Endometrial microvascular endothelial cells (primary cell): ENCODE results near the gene DOCK10. TPM values are rescaled to one million over a fixed set of nuclear protein-coding genes. Genes with fewer than 3 reads are reported as not detected.

ENCODE experiments used
- in situ Hi-C: cut with HindIII; loops from 2 replicates; pipeline ENCODE4 v1.10.0; 2017; ENCODE audit warnings: low sequenced_read_pairs, low pct_unique_long_range_greater_than_20kb; ENCODE audit errors: inconsistent ontology term
- total RNA-seq: library from RNA; depleted of rRNA; stranded (reverse); fragments of >200 nt; gene quantifications from one replicate; pipeline ENCODE4 v1.2.3, GENCODE V29; 2015; ENCODE audit errors: inconsistent ontology term

Gene DOCK10
- total RNA-seq, 1 donor from 2014 or later: 16.0 TPM

DNA sequence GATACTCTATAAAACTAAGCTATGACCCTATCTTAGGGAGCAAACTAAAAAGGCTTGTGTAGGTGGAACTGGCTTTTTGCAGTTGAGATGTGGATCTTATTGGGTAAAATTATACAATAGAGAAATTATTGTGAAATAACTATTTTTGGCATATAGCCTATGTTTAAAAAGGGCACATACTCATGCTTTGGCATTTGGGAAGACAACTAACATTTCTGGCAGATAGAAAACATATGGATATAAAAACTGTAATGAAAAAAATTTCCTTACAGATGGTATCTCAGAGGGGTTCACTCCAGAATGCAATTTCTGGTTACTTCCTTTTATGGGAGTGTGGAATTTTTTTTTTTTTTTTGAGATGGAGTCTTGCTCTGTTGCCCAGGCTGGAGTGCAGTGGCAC lies 206.0 kb downstream of the DOCK10 start:
- in situ Hi-C loops: no loop called here

DNA sequence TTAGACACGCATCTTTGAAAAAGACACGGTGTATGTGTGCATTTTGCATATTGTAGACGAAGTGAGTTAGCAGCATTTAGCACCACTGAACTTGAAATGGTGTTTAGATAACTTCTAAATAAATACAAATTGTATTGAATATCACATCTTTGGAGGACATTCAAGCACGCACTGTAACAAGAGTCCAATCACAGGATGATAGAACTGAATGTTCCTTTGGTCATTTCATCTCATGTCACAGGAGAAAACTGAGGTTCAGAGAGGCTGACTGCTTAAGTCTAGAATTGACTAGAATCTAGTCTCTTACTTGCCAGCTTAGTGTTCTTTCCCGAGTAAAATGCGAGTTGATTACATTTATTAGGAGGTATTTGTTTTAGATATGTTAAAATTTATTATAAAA lies 206.9 kb downstream of the DOCK10 start:
- in situ Hi-C loops: no loop called here

DNA sequence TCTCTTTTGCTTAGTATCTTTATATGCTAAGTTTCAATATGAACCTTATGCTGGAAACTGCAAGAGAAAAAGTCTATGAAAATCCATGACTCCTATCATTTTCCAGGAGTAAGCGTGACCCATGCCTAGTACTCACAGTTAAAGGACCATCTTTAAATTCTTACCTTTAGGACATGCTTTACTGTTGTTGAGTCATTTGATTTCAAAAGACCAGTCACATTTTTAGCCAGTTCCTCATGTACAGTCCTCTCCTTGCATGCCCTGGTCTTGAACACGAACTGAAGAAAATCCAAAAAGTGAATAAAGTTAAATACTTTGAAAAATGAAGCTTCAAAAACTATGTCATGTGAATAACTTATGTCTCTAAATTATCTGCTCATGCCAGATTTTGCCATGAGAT lies 208.3 kb downstream of the DOCK10 start:
- in situ Hi-C loops: no loop called here

DNA sequence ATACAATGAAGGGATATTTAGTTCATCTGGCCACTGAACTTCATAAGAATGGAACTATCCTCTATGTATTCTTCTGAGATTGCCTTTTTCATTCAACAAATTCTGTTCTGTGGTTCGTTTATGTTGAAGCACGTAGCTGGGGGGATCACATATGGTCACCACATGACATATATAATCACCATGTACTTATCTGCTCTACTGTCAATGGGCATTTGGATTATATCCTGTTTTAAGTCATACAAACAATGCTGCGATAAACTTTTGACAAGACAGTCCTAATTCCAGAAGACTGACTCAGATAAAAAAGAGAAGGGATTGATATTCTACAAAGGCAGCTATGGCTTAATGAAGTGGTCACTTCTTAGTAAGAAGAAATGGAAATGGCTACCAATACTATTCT lies 210.1 kb downstream of the DOCK10 start:
- in situ Hi-C loops: no loop called here

DNA sequence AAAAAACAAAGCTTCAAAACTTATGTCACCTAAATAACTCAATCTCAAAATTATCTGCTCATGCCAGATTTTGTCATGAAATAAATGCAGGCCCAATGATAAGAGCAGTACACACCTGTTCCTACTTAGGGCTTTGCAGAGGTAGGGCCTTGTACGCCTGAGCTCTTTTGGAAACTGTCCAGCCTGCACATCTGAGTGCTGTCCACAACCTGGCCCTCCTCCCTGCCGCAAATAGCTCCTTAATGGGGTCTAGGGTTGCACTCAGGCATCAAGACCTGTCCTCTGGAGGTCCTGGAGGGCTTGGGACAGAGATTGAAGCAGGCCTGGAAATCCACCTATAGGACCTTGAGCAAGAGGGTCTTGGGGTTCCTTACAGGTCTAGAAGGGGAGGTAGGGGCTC lies 210.7 kb downstream of the DOCK10 start:
- in situ Hi-C loops: no loop called here

DNA sequence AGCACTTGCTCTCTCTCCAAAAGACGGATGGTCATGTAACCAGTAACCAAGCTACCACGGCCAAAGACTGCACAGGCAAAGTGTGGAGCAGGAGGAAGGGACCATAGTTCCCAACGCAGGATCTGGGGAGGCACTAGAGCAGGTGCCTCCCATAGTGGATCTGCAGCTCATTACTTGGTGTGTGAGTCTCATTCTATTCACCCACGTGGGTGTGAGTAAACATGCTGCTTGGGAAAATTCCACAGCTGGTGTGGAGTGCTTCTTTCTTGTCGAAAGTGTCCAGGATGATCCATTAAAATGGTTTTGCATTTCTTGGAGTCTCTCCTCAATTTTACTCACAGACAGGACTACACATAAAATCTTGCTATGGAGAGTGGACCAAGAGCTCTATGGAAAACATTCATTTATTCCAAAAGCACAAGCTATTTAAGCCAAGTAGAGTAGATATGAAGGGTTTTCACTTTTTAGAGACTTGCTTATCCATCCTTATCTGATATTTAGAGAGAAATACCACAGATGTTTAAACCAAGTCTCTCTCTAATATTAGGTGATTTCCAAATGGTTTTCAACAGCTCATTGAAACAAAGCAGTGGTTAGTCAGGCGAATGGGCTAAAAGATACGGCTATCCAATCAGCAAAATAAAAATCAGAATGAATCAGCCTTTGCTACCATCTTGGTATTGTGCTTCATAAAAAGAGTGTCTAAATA lies 221.8 kb downstream of the DOCK10 start:
- in situ Hi-C loops: no loop called here

DNA sequence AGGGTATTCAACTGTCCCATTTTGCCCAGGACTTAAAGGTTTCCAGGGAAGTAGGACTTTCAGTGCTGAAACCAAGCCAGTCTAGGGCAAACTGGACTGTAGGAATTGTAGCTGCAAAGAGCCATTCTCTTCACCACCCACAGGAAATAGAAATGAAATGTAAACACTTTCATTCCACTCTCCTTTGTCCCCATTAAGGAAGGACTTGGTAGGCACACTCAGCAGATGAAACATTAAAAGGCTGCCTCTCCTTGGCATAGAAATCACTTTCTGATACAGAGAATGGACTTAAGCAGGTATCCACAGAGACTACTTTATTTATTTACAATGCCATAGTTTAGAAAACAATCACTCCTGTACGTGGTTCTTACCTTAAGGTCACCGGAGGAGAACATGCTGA lies 223.2 kb downstream of the DOCK10 start:
- in situ Hi-C loops: no loop called here

DNA sequence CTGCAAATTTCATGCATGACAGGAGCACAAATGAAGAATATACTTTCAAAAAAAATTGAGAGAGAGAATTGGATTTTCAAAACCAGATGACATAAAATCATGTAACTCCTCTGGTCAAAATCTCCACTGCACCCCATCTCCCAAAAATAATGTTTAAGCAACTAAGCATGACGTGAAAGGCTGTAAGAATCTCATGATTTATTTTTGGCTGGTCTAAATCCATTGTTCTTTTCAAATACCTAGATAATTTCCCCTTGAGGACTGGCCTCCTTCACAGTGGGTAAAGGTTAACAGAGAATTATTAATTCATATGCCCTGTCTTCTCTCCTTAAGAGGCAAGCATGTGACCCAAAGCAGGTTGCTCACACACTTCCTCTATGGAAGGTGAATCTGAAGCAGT lies 224.6 kb downstream of the DOCK10 start:
- in situ Hi-C loops: no loop called here

DNA sequence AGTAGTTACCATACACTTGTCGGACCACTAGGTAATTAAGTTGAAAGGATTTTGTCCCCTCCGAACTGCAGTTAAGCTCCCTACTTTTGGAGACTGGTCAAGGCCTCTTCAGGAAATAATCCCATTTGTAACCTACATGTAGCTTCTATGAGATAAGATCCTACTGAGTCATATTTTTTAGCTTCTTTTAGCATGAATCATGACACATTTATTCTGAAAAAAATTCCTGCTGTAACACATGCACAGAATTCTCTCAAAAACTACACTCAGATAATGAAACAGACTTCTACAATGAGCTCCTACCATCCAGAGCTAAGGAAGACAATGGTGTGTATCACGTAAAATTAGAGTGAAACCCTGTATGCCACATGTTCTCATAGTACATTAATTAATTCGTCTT lies 225.5 kb downstream of the DOCK10 start:
- in situ Hi-C loops: no loop called here

DNA sequence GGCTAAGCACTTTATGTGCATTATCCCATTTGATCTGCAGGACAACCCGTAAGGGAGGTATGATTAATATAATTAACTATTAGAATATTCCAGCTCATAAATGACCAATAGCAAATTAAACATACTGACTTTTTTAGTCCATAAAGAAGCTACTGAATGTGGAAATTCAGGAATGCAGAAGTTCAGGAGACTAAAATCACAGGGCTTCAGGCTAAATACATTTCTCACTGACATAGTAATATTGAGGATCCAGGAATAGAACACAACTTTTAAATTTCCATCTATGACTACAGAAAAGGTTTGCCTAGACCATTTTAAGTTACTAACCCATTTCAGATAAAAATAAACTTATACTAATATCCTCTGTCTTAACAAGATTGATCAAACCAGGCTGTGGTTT lies 228.7 kb downstream of the DOCK10 start:
- in situ Hi-C loops: no loop called here

DNA sequence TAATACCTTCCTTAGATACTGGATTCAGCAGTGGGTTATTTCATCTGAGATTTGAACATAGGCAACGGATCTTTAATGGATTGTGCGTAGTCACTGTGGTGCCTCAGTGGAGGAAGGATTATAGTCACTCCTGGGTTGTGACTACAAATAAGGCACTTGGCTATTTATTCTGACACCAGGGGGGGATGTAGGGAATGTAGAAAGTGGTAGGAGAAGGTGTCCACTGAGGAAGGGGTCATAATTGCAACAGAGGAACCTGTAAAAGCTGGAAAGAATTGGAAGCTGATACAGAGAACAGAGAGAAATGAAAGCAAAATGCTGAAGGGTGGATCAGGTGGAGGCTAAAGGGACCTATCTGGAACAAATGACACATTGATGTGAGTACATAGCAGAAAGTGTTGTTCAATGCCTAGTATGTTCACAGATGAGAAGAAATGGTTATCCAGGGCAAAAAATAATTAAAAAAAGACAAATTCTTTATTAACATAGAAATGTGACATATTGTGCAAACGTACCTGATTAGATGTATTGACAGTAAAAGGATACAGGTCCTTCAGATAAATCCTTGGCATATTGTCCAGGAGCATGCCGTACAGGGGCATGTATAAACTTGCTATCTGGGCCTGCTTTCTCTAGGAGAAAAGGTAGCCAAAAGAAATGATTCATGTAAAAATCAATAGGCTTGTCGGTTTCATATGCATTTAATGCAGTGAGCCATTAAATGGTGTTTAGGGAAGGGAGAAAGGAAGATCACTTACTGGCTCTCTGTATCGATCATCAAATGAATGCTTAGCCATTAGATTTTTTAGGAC lies 234.9 kb downstream of the DOCK10 start:
- in situ Hi-C loops: no loop called here

DNA sequence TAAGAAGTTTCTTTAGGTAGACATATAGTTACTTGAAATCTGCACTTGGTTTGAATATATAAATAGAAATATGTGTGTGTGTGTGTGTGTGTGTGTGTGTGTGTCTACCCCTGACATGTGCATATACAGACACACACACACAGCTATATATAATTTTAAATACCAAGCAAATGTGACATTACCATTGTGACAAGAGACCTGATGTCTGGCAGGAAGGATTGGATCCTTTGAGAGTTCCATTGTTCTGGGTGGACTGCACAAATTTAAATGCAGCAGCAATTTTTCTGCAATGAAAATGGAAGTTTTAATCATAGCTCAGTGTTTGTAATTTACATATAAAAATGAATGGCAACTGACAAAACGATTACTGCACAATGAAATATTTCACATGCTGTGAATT lies 238.3 kb downstream of the DOCK10 start:
- in situ Hi-C loops: no loop called here

DNA sequence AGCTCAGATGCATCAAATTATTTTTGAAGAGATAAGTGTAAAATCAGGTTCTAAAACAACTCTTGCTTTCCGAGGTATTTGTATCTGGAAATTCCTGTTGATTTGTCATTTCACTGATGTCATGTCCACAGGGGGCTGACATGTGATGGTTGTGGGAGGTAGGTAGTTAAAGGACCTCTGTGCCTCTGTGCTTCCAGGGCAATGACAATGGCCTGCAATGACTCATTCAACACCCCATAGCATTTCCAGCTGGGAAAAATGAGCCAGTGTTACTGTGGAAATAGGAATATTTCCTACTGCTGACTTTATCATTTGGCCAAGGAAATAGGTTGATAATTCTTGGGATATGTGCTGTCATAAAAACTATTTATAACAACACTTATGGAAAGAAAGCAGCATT lies 239.9 kb downstream of the DOCK10 start:
- in situ Hi-C loops: no loop called here

DNA sequence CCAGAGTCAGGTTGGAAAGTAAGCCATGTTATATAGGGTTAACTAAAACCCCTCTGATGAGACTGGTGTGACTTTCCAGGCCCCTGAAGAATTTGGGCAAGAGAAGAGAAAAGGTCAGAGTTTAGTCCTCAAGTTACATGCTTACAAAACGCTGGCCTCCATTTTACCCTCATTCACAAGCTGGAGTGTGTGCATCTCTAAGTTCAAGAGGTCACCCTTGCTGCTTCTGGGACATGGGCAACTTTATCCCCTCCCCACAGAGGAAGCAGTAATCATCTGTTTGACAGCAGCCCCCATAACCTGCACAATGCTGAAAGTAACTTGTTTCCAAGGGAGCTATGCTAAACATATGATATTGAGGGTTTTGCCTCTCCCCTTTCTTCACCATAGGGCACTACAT lies 240.9 kb downstream of the DOCK10 start:
- in situ Hi-C loops: no loop called here

DNA sequence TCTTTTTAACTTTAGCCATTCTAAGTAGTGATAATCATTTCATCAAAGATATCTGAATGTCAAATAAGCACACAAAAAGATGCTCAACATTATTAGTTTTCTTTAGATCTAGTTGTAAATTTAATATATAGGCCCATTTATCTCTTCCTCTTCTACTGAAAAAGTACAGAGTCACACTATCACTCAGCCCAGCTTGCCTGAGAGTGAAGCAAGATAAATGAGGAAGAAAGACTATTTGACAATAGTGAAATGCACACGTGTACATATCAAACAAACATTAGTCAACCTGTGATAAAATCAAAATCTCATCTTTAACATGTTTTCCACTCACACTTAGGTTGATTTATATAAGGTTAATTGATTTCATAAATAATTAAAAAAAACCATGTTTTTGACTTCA lies 242.6 kb downstream of the DOCK10 start:
- in situ Hi-C loops: no loop called here

DNA sequence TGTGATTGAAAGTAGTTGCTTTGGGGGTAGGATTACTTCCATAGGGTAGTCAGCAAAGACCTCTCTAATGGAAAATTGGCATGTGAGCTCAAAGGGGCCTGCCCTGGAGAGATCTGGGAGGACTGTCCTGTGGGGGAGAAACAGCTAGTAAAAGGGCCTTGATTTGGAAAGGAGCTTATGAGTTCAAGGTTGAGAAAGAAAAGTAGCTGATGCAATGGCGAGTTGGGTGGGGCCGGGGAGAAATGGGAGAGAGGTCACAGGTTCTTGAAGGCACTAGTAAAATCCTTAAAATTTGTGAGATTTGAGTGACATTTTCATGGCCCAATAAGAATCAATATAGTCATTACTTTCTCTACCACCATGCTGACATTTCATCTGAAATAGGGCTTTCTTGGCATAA lies 244.1 kb downstream of the DOCK10 start:
- in situ Hi-C loops: no loop called here

DNA sequence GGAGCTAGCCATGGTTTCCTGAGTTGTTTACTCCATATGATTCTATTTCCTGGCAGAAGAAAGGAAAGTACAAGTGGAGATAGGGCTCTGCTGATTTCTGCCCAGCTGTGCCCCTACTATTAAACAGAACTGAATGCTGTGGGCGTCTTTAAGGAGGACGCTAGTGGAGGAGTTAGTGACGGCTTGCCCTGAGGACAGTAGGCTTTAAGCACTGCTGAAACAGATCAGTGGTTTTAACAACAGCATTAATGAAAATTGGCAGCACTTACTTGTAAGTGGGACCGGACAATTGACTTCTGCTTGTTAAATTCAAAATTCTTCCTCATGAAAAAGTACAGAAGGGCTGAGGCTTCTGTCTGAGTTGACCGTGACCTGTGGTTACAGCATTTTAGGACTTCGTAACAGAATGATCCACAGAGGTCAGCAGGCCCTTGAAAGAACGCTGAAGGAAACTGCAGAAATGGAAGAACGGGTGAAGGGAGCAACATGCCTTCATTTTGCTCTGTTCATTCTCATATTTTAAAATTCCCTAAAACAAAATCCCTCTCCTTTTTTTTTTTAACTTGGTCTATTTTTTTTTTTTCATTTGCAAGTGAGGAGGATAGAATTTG lies 245.5 kb downstream of the DOCK10 start:
- in situ Hi-C loops: no loop called here

DNA sequence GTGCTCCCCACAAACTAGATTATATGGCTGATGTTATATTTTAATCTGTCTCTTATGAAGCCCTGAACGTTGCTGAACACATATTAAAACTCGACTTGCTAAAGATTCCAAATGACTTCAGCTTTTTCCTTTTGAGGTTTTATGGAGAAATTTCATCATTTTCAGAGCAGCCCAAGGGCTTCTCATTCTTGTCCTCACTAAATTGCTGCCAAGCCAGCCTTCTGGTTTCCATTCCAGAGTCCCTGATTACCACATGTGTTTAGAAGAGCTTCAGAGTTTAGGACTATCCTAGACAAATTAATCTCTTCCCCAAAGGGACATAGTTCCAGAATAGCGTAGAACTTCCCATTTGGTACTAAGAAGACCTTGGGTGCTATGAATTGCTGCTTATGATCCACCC lies 248.3 kb downstream of the DOCK10 start:
- in situ Hi-C loops: no loop called here

DNA sequence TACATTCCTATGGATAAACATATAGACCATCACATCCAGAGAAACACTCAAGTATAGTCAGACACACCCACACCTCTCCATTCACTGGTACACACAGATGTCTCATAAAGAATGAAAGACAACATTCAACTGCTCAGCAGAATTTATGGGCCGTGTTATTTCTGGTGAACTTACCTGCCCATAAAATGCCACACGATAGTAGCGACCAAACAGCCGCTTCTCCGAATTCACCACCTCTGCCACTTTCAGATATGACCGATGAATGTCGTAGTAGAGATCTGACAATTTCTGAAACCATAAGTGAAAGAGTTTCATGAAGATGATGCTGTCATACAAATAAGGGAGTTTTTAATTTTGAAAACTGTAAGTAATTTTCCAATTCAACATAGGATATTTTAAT lies 255.4 kb downstream of the DOCK10 start:
- in situ Hi-C loops: no loop called here

DNA sequence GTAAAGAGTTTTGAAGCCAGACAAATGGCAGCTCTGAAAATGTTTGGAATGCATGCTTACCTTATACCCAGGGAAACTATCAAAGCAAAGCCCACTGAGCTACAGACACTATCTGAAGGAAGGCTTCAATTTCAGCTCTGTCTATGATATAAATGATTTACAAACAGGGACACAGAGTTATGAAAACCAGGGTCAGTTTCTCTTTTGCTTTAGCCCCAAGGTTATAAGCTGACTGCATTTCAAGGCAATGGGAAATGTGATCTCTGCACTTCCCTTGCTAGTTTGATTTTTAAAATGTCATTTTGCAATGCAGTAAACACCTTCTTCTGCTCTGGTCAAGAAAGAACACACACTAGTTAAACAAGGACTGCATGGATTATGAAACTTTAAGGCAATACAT lies 260.9 kb downstream of the DOCK10 start:
- in situ Hi-C loops: no loop called here
